GM12878 (cell line): ENCODE data around the gene ASB15. TPM values are rescaled to one million over a fixed set of nuclear protein-coding genes. Genes with fewer than 3 reads are reported as not detected.

ENCODE experiments used
- ATAC-seq: fragments of 200-7000 bp; cut with Tn5 transposase; 3 replicates; pipeline ENCODE4 v1.9.1; 2020; ENCODE audit warnings: mild to moderate bottlenecking, moderate library complexity
- BruUV-seq: library from RNA; stranded (reverse); fragments of 400-500 nt; replicated peaks from 2 replicates; lab custom pipeline; 2021; lab: Mats Ljungman, UMichigan
- CTCF ChIA-PET: fragments of 300-600 bp; sonication (Branson Sonifier 250); formaldehyde crosslinking; extraction: SDS; loops from one replicate; lab custom pipeline; 2021; ENCODE audit warnings: inconsistent platforms; lab: Yijun Ruan, JAX
- POLR2A ChIA-PET: fragments of 350-600 bp; formaldehyde crosslinking; extraction: SDS; loops from one replicate; lab custom pipeline; 2021; ENCODE audit warnings: inconsistent platforms; lab: Charles Lee
- RAD21 ChIA-PET: fragments of 300-600 bp; sonication (Branson Sonifier 250); formaldehyde crosslinking; loops from one replicate; lab custom pipeline; 2023; ENCODE audit warnings: antibody characterized with exemption; ENCODE audit not compliant: unreplicated experiment; lab: Charles Lee
- SMC1A ChIA-PET: fragments of 300-600 bp; sonication (Branson Sonifier 250); formaldehyde crosslinking; loops from one replicate; lab custom pipeline; 2023; ENCODE audit not compliant: unreplicated experiment, uncharacterized antibody; lab: Charles Lee
- DNase-seq: peaks from one replicate; pipeline ENCODE4 v3.0.0-alpha.2; 2011; ENCODE audit warnings: low read depth, low spot score
- FAIRE-seq: peaks from 3 replicates; lab custom pipeline; 2011; peaks lifted over from hg19 to GRCh38; lab: Jason Lieb, UNC
- H2AFZ ChIP-seq: 2 replicates; pipeline ENCODE4 v1.6.0; 2011; ENCODE audit warnings: low read depth, low read length, control low read depth; ENCODE audit not compliant: control insufficient read depth
- H3K27ac ChIP-seq: 2 replicates; pipeline ENCODE4 v1.5.1; 2011; ENCODE audit warnings: control low read depth; ENCODE audit not compliant: control insufficient read depth, insufficient read depth
- H3K27me3 ChIP-seq, 2 experiments: replicated peaks in 1 of 2; 2 replicates each; pipeline versions ENCODE4 v1.6.0 to v1.6.1; 2011; ENCODE audit warnings: low read length in 1 of 2; ENCODE audit not compliant: control insufficient read depth in 2 of 2, insufficient read depth in 2 of 2
- H3K36me3 ChIP-seq, 2 experiments: 2 replicates each; pipeline ENCODE4 v1.5.1; 2011; ENCODE audit warnings: low read length in 1 of 2; ENCODE audit not compliant: control insufficient read depth in 2 of 2, insufficient read depth in 2 of 2
- H3K4me1 ChIP-seq: 2 replicates; pipeline ENCODE4 v1.6.1; 2011; ENCODE audit warnings: mild to moderate bottlenecking, low read length, moderate library complexity, mixed read lengths; ENCODE audit not compliant: control insufficient read depth, insufficient read depth
- H3K4me2 ChIP-seq: 2 replicates; pipeline ENCODE4 v1.6.0; 2011; ENCODE audit warnings: control low read depth; ENCODE audit not compliant: control insufficient read depth, insufficient read depth
- H3K4me3 ChIP-seq: fragments of 200-600 bp; sonication (generic); 2 replicates; pipeline ENCODE4 v1.5.1; 2016
- H3K79me2 ChIP-seq: 2 replicates; pipeline ENCODE4 v1.6.0; 2011; ENCODE audit warnings: low read length; ENCODE audit not compliant: control insufficient read depth, insufficient read depth
- H3K9ac ChIP-seq: 2 replicates; pipeline ENCODE4 v1.8.0; 2011; ENCODE audit warnings: low read length, control low read depth, mixed read lengths; ENCODE audit not compliant: control insufficient read depth, insufficient read depth
- H3K9me3 ChIP-seq: replicated peaks from 3 replicates; pipeline ENCODE4 v1.5.1; 2011; ENCODE audit warnings: mild to moderate bottlenecking, low read length; ENCODE audit not compliant: control insufficient read depth, insufficient read depth
- H4K20me1 ChIP-seq: 2 replicates; pipeline ENCODE4 v1.6.0; 2011; ENCODE audit not compliant: control insufficient read depth, insufficient read depth
- E2F4 ChIP-seq: IDR thresholded peaks from 2 replicates; pipeline ENCODE4 v1.6.1; 2012; ENCODE audit warnings: low read depth, low read length, improper control_type of control experiment
- EGR1 ChIP-seq, 2 experiments: IDR thresholded peaks; 1 replicate in 1 of 2; 2 replicates in 1 of 2; pipeline ENCODE4 v1.6.1; 2011 to 2012; ENCODE audit warnings: low read depth in 2 of 2, low read length in 2 of 2, borderline replicate concordance in 1 of 2, mild to moderate bottlenecking in 1 of 2, moderate library complexity in 1 of 2
- EP300 ChIP-seq, 2 experiments: fragments of 150-350 bp in 1 of 2; IDR thresholded peaks; 2 replicates each; pipeline ENCODE4 v1.6.1; 2011 to 2012; ENCODE audit warnings: low read depth in 2 of 2, low read length in 2 of 2, borderline replicate concordance in 1 of 2, improper control_type of control experiment in 1 of 2, inconsistent platforms in 1 of 2; ENCODE audit not compliant: control insufficient read depth in 1 of 2
- KLF5 ChIP-seq: fragments of 450-650 bp; IDR thresholded peaks from 2 replicates; pipeline ENCODE4 v1.6.1; 2014; ENCODE audit warnings: mild to moderate bottlenecking; ENCODE audit not compliant: partially characterized antibody
- LARP7 ChIP-seq: fragments of 450-650 bp; IDR thresholded peaks from 2 replicates; pipeline ENCODE4 v1.6.1; 2017; ENCODE audit warnings: mild to moderate bottlenecking
- MTA3 ChIP-seq: IDR thresholded peaks from 2 replicates; pipeline ENCODE4 v1.6.1; 2012; ENCODE audit warnings: low read length, inconsistent platforms, borderline replicate concordance
- POLR2AphosphoS2 ChIP-seq: IDR thresholded peaks from 2 replicates; pipeline ENCODE4 v1.6.1; 2011; ENCODE audit warnings: low read depth, mild to moderate bottlenecking, low read length, improper control_type of control experiment, moderate library complexity
- POU2F2 ChIP-seq: IDR thresholded peaks from 3 replicates; pipeline ENCODE4 v1.6.1; 2011; ENCODE audit warnings: low read depth, mild to moderate bottlenecking, low read length, borderline replicate concordance
- RB1 ChIP-seq: fragments of 450-650 bp; formaldehyde crosslinking; IDR thresholded peaks from 2 replicates; pipeline ENCODE4 v1.6.1; 2017; ENCODE audit warnings: mild to moderate bottlenecking, borderline replicate concordance
- RELA ChIP-seq: fragments of 450-650 bp; IDR thresholded peaks from 2 replicates; pipeline ENCODE4 v1.8.0; 2014; ENCODE audit warnings: borderline replicate concordance; ENCODE audit not compliant: partially characterized antibody
- STAT3 ChIP-seq: IDR thresholded peaks from 2 replicates; pipeline ENCODE4 v1.6.1; 2011; ENCODE audit warnings: low read depth, low read length, improper control_type of control experiment
- TAF1 ChIP-seq: IDR thresholded peaks from 2 replicates; pipeline ENCODE4 v1.6.1; 2011; ENCODE audit warnings: mild to moderate bottlenecking, low read depth, low read length, borderline replicate concordance
- TARDBP ChIP-seq: IDR thresholded peaks from 2 replicates; pipeline ENCODE4 v1.6.1; 2016; ENCODE audit warnings: borderline replicate concordance
- WGBS: methylation state at CpG from one replicate; pipeline ENCODE4 v1.1.6; 2016; ENCODE audit warnings: low lambda C conversion rate; ENCODE audit not compliant: insufficient replicate concordance, insufficient coverage; ENCODE audit errors: missing lambda C conversion rate; 5-methylcytosine and 5-hydroxymethylcytosine counted together
- in situ Hi-C: fragments of 300-500 bp; cut with MboI; formaldehyde crosslinking; loops from 9 replicates; pipeline ENCODE4 v1.14.3; 2018; ENCODE audit warnings: mixed read lengths
- intact Hi-C: fragments of 100-400 bp; cut with micrococcal nuclease; formaldehyde crosslinking; loops from one replicate; pipeline ENCODE4 v1.14.2; 2022; ENCODE audit not compliant: unreplicated experiment
- polyA plus RNA-seq, 11 experiments: library from polyadenylated mRNA; depleted of rRNA in 4 of 11; unstranded in 6 of 11; stranded (reverse) in 5 of 11; fragments of >200 nt; fragmentation: Nextera tagmentation in 4 of 11; fragmentation: Illumina TruSeq in 1 of 11; extraction: Ambion mirVana in 4 of 11; extraction: Trizol in 1 of 11; gene quantifications; 1 replicate in 1 of 11; 2 replicates in 10 of 11; pipeline versions ENCODE4 v1.2.1 to v1.2.3, GENCODE V29; 2011 to 2016; ENCODE audit warnings: inconsistent platforms in 2 of 11, missing spikeins in 2 of 11, low read depth in 1 of 11
- total RNA-seq, 4 experiments: library from RNA; depleted of rRNA in 3 of 4; stranded (reverse); fragments of >200 nt in 3 of 4; fragmentation: Illumina TruSeq in 1 of 4; extraction: Trizol in 1 of 4; gene quantifications; 2 replicates each; pipeline versions ENCODE4 v1.2.1 to v1.2.3, GENCODE V29; 2013 to 2021
- TF ChIP-seq, protein P1 (sequence below): fragments of 450-650 bp; IDR thresholded peaks from 2 replicates; pipeline ENCODE4 v1.6.1; 2017; ENCODE audit warnings: low read depth, mild to moderate bottlenecking, moderate library complexity
- TF ChIP-seq, protein P2 (sequence below): fragments of 450-650 bp; IDR thresholded peaks from 2 replicates; pipeline ENCODE4 v1.6.1; 2017; ENCODE audit warnings: mild to moderate bottlenecking

Gene ASB15
- total and polyA plus RNA-seq, 10 of the 15 experiments (the other 5 are each of a cell fraction or from before 2014, with no cell fraction given), result not detected

DNA sequence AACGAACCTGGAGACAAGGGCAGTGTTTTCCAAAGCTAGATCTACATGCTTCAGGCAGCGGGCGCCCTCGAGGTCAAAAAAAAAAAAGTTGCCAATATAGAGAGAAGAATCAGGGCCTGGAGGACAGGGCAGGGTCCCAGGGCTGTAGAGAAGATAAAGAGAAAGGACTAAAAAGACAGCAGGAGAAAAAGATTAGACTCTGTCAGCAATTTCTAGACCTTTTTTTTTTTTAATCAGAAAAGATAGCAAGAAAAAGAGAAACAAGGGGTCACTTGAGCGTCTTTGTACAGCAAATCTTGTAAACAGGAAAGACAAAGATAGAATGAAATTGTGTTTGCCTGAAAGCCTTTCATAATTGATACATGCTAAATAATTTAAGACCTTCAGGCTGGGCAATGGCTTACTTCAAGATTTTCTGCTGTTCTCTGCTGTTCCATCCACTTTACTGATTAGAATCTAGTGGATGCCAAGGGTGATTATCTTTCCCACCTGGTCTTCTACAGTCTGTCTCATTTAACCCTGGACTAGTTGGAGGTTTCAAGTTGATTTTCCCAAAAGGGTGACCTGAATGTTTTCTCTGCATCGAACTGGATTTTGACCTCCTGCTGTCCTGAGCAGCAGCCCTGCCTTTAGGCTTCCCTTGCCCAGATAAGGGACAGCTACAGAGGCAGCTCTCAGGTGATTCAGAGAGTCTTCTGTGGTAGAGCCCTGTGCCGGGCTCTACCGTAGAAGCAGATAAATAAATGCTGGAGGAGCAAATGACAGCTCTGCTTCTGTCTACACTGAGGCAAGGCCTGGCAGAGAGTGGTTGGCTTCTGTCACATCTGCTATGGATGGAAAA, 59.1 kb downstream of the ASB15 start (continued):
- TF ChIP-seq KLF5 (no peak), E2F4 (no peak), POLR2AphosphoS2 (no peak), STAT3 (no peak)

DNA sequence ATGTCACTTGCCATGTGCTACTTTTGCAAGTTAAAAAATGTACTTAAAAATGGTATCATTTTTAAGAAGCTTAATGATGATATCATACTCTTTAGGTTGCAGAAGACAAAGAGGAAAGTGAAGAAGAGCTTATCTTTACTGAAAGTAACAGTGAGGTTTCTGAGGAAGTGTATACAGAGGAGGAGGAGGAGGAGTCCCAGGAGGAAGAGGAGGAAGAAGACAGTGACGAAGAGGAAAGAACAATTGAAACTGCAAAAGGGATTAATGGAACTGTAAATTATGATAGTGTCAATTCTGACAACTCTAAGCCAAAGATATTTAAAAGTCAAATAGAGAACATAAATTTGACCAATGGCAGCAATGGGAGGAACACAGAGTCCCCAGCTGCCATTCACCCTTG, 60.1 kb downstream of the ASB15 start:
- POLR2A ChIA-PET, result no interaction called here
- TF ChIP-seq EGR1 (IDR thresholded peaks at IDR 0.05; ENCODE audit: borderline replicate concordance in 1 of 2, low read depth in 2 of 2, low read length in 2 of 2) (no peak), TAF1 (no peak), RB1 (no peak), TARDBP (no peak), MTA3 (no peak), POU2F2 (no peak), LARP7 (no peak), EP300 (IDR thresholded peaks at IDR 0.05; ENCODE audit: borderline replicate concordance in 1 of 2, control insufficient read depth in 1 of 2, low read depth in 2 of 2, low read length in 2 of 2) (no peak), RELA (no peak)
- TF ChIP-seq, protein P1, sequence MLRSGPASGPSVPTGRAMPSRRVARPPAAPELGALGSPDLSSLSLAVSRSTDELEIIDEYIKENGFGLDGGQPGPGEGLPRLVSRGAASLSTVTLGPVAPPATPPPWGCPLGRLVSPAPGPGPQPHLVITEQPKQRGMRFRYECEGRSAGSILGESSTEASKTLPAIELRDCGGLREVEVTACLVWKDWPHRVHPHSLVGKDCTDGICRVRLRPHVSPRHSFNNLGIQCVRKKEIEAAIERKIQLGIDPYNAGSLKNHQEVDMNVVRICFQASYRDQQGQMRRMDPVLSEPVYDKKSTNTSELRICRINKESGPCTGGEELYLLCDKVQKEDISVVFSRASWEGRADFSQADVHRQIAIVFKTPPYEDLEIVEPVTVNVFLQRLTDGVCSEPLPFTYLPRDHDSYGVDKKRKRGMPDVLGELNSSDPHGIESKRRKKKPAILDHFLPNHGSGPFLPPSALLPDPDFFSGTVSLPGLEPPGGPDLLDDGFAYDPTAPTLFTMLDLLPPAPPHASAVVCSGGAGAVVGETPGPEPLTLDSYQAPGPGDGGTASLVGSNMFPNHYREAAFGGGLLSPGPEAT, result no peak
- TF ChIP-seq, protein P2, sequence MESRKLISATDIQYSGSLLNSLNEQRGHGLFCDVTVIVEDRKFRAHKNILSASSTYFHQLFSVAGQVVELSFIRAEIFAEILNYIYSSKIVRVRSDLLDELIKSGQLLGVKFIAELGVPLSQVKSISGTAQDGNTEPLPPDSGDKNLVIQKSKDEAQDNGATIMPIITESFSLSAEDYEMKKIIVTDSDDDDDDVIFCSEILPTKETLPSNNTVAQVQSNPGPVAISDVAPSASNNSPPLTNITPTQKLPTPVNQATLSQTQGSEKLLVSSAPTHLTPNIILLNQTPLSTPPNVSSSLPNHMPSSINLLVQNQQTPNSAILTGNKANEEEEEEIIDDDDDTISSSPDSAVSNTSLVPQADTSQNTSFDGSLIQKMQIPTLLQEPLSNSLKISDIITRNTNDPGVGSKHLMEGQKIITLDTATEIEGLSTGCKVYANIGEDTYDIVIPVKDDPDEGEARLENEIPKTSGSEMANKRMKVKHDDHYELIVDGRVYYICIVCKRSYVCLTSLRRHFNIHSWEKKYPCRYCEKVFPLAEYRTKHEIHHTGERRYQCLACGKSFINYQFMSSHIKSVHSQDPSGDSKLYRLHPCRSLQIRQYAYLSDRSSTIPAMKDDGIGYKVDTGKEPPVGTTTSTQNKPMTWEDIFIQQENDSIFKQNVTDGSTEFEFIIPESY, result no peak

More for the DNA sequence above, 60.1 kb downstream of the ASB15 start:
- Histone ChIP-seq H3K79me2 (no peaks in the 10 kb centered on the region), H3K4me1 (no peaks in the 10 kb centered on the region), H3K4me3 (no peak overlapping the region), H3K4me2 (no peak overlapping the region), H3K27ac (no peak overlapping the region), H2AFZ (no peak overlapping the region), H3K9me3 (no peaks in the 10 kb centered on the region), H3K36me3 (no peaks in the 10 kb centered on the region), H3K9ac (no peak overlapping the region), H4K20me1 (no peaks in the 10 kb centered on the region), H3K27me3 (no peaks in the 10 kb centered on the region)
- intact Hi-C loops (no loop called here), in situ Hi-C loops (no loop called here)
- FAIRE-seq (no peak), DNase-seq (no peak), ATAC-seq (no peak; the same call in 2 of the 3 replicates)
- no TSS peak for BruUV-seq
- ChIA-PET CTCF (interaction anchor here (1.0 to 1.2 kb wide), 2 partner anchors 21 to 40 kb away, joined by 3 to 4 read pairs; no protein-coding TSS in a partner anchor), RAD21 (no interaction called here), SMC1A (no interaction called here)
- WGBS, result 11% methylated on average over 1 of the region's 1 CpG
